HG03108 (cell line): ENCODE results near the gene ERBB3.
A peak's percentile ranks its signal among the peaks of the same experiment; 100 is the strongest.

Experiments used
- ATAC-seq: cut with Tn5 transposase; IDR thresholded peaks from one replicate; pipeline ENCODE4 v1.9.1; 2021; ENCODE audit warnings: moderate library complexity; ENCODE audit not compliant: unreplicated experiment

ERBB3 gene

GRCh38 chr12:56129942-56130495, 50.1 kb downstream of the ERBB3 start:
- no peak for ATAC-seq

- no peak for ATAC-seq
These were observed 50.9 kb downstream of the ERBB3 start for GRCh38 chr12:56130876-56131275.

GRCh38 chr12:56134897-56135296, 54.9 kb downstream of the ERBB3 start:
- ATAC-seq: no peak

- no peak for ATAC-seq
These were observed 58.0 kb downstream of the ERBB3 start for GRCh38 chr12:56137853-56138571.

GRCh38 chr12:56141946-56142784, 62.2 kb downstream of the ERBB3 start:
- no peak for ATAC-seq

DNA sequence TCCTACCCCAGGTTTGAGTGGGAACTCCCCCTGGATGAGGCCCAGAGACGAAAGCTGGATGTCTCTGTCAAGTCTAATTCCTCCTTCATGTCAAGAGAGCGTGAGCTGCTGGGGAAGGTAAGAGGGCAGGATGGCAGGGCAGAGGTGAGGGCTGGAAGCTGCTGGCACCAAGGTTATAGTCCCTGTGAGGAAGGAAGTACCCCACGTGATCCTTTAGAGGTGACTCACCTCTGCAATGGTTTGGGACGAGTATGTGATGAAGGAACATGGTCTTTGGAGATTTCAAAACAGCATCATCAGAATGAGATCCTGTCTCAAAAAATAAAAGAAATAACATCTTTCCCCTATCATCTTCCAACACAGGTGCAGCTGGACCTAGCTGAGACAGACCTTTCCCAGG, 63.3 kb downstream of the ERBB3 start:
- ATAC-seq: no peak

DNA sequence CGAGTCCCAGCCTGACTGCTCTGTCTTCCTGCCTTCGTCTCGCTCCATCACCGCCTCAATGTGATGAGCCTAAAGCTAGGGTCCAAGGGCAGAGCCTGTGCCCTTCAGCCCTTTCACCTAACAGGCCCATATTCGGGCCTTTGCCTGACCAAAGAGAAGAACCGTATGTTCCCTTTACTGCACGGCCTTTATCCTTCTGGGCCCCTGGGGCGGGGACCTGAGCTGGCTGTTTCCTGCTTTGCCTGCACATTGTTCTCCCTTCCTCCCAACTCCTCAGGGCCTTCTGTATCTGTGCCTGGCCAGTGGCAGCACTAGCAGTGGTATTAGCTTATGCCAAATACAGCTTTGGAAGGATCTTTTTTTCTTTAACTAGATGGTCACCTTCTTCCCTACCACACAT, 63.9 kb downstream of the ERBB3 start:
- no peak for ATAC-seq

GRCh38 chr12:56145217-56145616, 65.3 kb downstream of the ERBB3 start:
- no peak for ATAC-seq

DNA sequence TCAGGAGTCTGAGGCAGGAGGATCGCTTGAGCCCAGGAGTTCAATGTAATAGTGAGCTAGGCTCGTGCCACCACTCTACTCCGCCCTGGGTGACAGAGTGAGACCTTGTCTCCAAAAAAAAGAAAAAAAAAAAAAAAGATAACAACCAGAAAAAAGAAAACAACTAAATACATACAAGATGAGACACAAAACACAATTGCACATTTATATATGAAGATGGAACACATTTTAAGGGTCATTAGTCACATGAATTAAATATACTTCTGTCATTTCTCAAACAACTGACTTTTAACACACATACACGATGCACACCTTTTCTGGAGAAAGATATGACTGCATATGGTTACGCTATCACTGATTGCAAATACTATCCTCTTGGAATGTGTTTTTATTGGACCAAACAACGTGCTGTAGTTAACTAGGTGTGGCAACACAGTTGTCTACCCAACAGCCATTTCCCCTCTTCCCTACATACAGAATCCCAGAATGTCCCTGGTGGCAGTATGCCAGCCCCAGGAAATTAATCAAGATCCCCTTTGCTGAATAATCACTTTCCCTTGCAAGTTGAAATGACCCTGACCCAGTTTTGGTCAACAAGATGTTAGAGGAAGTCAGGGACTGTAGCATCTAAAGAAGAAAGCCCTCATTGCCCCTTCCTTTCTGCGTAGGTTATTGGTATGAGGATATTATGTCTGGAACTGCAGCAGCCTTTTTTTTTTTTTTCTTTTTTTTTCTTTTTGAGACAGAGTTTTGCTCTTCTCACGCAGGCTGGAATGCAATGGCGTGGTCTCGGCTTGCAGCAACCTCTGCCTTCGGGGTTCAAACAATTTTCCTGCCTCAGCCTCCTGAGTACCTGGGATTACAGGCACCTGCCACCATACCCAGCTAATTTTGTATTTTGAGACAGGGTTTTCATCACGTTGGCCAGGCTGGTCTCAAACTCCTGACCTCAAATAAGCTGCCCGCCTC, 66.8 kb downstream of the ERBB3 start:
- no peak for ATAC-seq

DNA sequence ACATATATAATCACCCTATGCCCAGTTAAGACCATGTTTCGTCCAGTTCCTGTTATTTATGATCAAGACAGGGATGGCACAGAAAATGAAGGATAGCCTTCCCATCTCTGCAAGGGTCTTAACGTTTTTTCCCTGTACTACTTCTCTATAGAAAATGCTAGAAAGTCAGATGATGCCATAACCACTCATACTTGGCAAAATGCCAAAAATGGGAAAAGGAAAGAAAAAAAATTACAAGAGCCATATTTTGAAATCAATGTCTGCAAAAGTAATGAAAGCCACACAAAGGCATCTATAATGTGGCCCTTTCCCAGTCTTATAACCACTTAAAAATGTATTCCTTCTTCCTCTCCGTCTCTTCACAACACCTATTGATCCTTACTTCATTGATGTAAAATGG, 70.6 kb downstream of the ERBB3 start:
- ATAC-seq: no peak

GRCh38 chr12:56151672-56152131, 71.7 kb downstream of the ERBB3 start:
- ATAC-seq: no peak

- peak; percentile 92 for ATAC-seq
These were observed 72.3 kb downstream of the ERBB3 start, which contains the start of gene MYL6B for GRCh38 chr12:56152132-56152755. Gene MYL6B (plus strand): TSS chr12:56152587. CDS start chr12:56153919, 1,332 bp downstream.
